Measurements from ENCODE around the gene RND3.
A peak's percentile ranks its signal among the peaks of the same experiment; 100 is the strongest.

RND3 gene

DNA sequence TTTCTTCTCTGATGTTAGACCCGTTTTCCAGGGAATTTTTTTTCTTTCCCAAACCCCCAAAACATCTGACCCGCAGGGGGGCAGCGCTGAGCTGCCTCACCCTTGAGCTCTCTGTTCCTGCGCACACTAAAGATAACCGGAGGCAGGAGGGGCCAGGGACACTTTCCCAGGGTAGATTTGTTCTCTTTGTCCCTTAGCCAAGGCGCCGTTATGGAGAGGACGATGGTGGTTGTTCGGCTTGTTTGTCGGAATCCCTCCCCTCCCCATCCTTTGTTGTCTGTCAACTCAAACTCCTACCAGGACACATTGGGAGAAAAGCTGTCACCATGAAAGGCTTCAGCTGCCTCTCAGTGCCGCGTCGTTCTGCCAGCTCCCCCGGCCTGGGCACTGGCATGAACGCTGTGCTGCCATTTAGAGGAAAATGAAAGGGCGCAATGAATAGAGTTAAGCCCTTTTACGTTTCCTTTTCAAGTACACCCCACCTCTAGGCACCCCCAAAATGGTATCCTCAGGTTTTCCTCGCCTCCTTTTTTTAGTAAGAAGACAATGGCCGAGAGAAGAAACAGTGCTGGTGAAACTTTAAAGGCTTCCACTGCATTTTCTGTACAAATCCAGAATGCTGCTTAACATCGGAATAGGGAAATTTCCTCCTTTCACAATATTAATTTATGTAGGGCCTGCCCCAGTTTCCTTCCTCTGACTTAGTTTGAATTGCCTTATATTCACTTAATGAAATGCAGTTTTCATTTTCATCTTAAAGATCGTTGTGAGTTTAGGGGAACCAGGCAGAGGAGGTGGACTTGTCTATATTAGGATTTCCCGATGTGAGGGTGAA lies 62.1 kb downstream of the RND3 start:
- Histone ChIP-seq H3K9ac (ENCODE audit: low read length) (no peak overlapping the region), H3K4me3 (ENCODE audit: low read depth, low read length) (no peak overlapping the region), H3K4me1 (ENCODE audit: control insufficient read depth in 1 of 2, insufficient read depth in 2 of 2, low read length in 2 of 2) (no peaks in the 10 kb centered on the region), H4K12ac (ENCODE audit: low read depth, low read length) (no peak overlapping the region), H2BK120ac (ENCODE audit: insufficient read depth, low read length, poor library complexity) (no peak overlapping the region), H3K79me1 (ENCODE audit: low read length) (no peaks in the 10 kb centered on the region), H4K91ac (ENCODE audit: low read depth, low read length) (no peak overlapping the region), H3K27me3 (ENCODE audit: insufficient read depth, low read length) (no peaks in the 10 kb centered on the region), H3K9me3 (ENCODE audit: insufficient read depth, low read depth, low read length) (no peaks in the 10 kb centered on the region), H3K79me2 (ENCODE audit: control insufficient read depth, insufficient read depth, low read length, poor library complexity) (no peaks in the 10 kb centered on the region), H3K23ac (ENCODE audit: low read length) (no peak overlapping the region), H4K8ac (ENCODE audit: low read depth, low read length) (no peak overlapping the region), H3K4me2 (ENCODE audit: low read length) (no peak overlapping the region), H3K14ac (ENCODE audit: low read length) (no peak overlapping the region), H3K27ac (ENCODE audit: low read depth, low read length) (no peak overlapping the region), H2AFZ (ENCODE audit: insufficient read depth, low read length, poor library complexity) (no peak overlapping the region), H3K36me3 (ENCODE audit: control insufficient read depth in 1 of 2, insufficient read depth in 2 of 2, low read length in 2 of 2) (no peaks in the 10 kb centered on the region), H2BK12ac (ENCODE audit: low read length) (no peak overlapping the region), H3K18ac (ENCODE audit: low read length) (no peak overlapping the region), H3K4ac (ENCODE audit: low read depth, low read length) (no peak overlapping the region), H2BK5ac (ENCODE audit: low read depth, low read length, poor library complexity) (no peak overlapping the region), H2AK5ac (ENCODE audit: low read length) (no peak overlapping the region)
- DNase-seq: peak in 1 of 2 donors; percentile 8
- WGBS (ENCODE audit: extremely low coverage, insufficient coverage, insufficient read length): no CpG with 5 or more reads among the region's 22 CpGs

DNA sequence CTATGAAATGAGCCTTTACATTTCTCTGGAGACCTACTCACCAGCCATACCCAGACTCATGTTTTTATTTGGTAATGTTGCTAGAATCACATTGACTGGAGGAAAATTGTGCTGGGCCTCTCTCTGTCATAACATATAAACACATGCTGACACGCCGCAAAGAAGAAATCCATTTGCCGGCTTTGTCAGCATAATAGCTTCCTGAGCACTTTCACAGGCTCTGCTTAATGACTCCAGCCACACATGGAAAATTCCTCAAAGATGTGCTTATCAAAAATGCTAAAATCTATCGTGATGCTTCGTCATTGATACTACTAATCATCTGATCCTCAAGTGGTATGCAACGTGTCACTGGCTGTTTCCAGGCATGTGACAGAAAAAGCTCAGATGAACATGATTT lies 63.1 kb downstream of the RND3 start:
- Histone ChIP-seq H2AFZ (ENCODE audit: insufficient read depth, low read length, poor library complexity) (no peak overlapping the region), H4K12ac (ENCODE audit: low read depth, low read length) (no peak overlapping the region), H2BK120ac (ENCODE audit: insufficient read depth, low read length, poor library complexity) (no peak overlapping the region), H3K79me2 (ENCODE audit: control insufficient read depth, insufficient read depth, low read length, poor library complexity) (no peaks in the 10 kb centered on the region), H3K36me3 (ENCODE audit: control insufficient read depth in 1 of 2, insufficient read depth in 2 of 2, low read length in 2 of 2) (no peaks in the 10 kb centered on the region), H4K91ac (ENCODE audit: low read depth, low read length) (no peak overlapping the region), H3K4me3 (ENCODE audit: low read depth, low read length) (no peak overlapping the region), H3K4me1 (ENCODE audit: control insufficient read depth in 1 of 2, insufficient read depth in 2 of 2, low read length in 2 of 2) (no peaks in the 10 kb centered on the region), H3K9me3 (ENCODE audit: insufficient read depth, low read depth, low read length) (no peaks in the 10 kb centered on the region), H3K18ac (ENCODE audit: low read length) (no peak overlapping the region), H3K9ac (ENCODE audit: low read length) (no peak overlapping the region), H3K14ac (ENCODE audit: low read length) (no peak overlapping the region), H2BK12ac (ENCODE audit: low read length) (no peak overlapping the region), H2AK5ac (ENCODE audit: low read length) (no peak overlapping the region), H3K4me2 (ENCODE audit: low read length) (no peak overlapping the region), H3K27me3 (ENCODE audit: insufficient read depth, low read length) (no peaks in the 10 kb centered on the region), H2BK5ac (ENCODE audit: low read depth, low read length, poor library complexity) (no peak overlapping the region), H4K8ac (ENCODE audit: low read depth, low read length) (no peak overlapping the region), H3K23ac (ENCODE audit: low read length) (no peak overlapping the region), H3K79me1 (ENCODE audit: low read length) (no peaks in the 10 kb centered on the region), H3K27ac (ENCODE audit: low read depth, low read length) (no peak overlapping the region), H3K4ac (ENCODE audit: low read depth, low read length) (no peak overlapping the region)
- no peak for DNase-seq
- no CpG with 5 or more reads among the region's 6 CpGs for WGBS (ENCODE audit: extremely low coverage, insufficient coverage, insufficient read length)

DNA sequence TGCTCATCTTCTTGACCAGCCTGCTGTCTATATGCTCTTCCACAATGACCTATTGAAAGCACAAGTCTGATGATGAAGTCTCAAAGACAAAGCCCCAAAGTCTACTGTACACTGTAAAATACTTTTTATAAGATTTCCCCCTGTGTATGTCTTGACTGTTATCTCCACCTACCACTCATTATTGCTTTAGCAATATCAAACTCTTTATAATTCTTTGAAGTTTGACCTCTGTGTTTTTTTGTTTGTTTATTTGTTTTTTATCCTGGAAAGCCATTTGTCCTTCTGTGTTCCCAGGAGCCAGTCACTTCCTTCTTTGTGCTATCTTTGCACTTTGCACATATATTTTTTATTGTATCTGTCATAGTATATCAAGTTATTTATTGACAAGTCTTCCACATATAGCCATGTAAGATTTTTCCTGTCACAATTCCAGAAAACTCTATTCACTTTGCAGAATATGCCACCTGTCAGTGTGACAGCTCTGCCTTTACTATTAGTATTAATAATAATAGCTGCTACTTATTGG lies 66.3 kb downstream of the RND3 start:
- H3K4ac ChIP-seq (ENCODE audit: low read depth, low read length): no peak overlapping the region
- no peaks in the 10 kb centered on the region for H3K27me3 ChIP-seq (ENCODE audit: insufficient read depth, low read length)
- no peak overlapping the region for H3K23ac ChIP-seq (ENCODE audit: low read length)
- H4K12ac ChIP-seq (ENCODE audit: low read depth, low read length): no peak overlapping the region
- H2AFZ ChIP-seq (ENCODE audit: insufficient read depth, low read length, poor library complexity): no peak overlapping the region
- no peaks in the 10 kb centered on the region for H3K79me1 ChIP-seq (ENCODE audit: low read length)
- no peak overlapping the region for H2AK5ac ChIP-seq (ENCODE audit: low read length)
- H4K8ac ChIP-seq (ENCODE audit: low read depth, low read length): no peak overlapping the region
- no peak overlapping the region for H2BK12ac ChIP-seq (ENCODE audit: low read length)
- no peak overlapping the region for H3K14ac ChIP-seq (ENCODE audit: low read length)
- H3K4me1 ChIP-seq (ENCODE audit: control insufficient read depth in 1 of 2, insufficient read depth in 2 of 2, low read length in 2 of 2): no peaks in the 10 kb centered on the region
- H3K36me3 ChIP-seq (ENCODE audit: control insufficient read depth in 1 of 2, insufficient read depth in 2 of 2, low read length in 2 of 2): no peaks in the 10 kb centered on the region
- no peak overlapping the region for H4K91ac ChIP-seq (ENCODE audit: low read depth, low read length)
- H2BK120ac ChIP-seq (ENCODE audit: insufficient read depth, low read length, poor library complexity): no peak overlapping the region
- no peak overlapping the region for H2BK5ac ChIP-seq (ENCODE audit: low read depth, low read length, poor library complexity)
- H3K4me3 ChIP-seq (ENCODE audit: low read depth, low read length): no peak overlapping the region
- H3K27ac ChIP-seq (ENCODE audit: low read depth, low read length): no peak overlapping the region
- no peak overlapping the region for H3K18ac ChIP-seq (ENCODE audit: low read length)
- H3K4me2 ChIP-seq (ENCODE audit: low read length): no peak overlapping the region
- no peaks in the 10 kb centered on the region for H3K79me2 ChIP-seq (ENCODE audit: control insufficient read depth, insufficient read depth, low read length, poor library complexity)
- no peak for DNase-seq
- H3K9ac ChIP-seq (ENCODE audit: low read length): no peak overlapping the region
- no peaks in the 10 kb centered on the region for H3K9me3 ChIP-seq (ENCODE audit: insufficient read depth, low read depth, low read length)

DNA sequence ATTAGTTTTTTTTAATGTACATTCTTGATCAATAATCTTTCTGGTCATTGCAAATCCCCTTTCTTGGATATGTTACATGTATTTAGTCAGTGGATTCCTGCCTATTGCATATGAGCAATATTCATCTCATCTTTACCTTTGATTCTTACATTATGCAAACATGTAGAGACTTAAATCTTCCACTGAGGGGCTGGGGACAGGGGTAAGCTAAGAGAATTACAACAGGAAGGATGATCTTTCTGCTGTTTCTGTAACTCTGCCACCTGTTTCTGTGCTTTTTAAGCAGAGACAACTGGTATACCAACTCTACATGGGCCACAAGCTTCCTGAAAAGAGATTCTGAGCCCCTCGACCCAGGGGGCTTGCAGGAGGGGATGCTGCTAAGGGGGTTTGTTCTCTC lies 68.6 kb downstream of the RND3 start:
- Histone ChIP-seq H4K8ac (ENCODE audit: low read depth, low read length) (no peak overlapping the region), H3K9ac (ENCODE audit: low read length) (no peak overlapping the region), H3K9me3 (ENCODE audit: insufficient read depth, low read depth, low read length) (no peaks in the 10 kb centered on the region), H3K4me1 (ENCODE audit: control insufficient read depth in 1 of 2, insufficient read depth in 2 of 2, low read length in 2 of 2) (no peaks in the 10 kb centered on the region), H3K23ac (ENCODE audit: low read length) (no peak overlapping the region), H3K4me2 (ENCODE audit: low read length) (no peak overlapping the region), H3K18ac (ENCODE audit: low read length) (no peak overlapping the region), H3K79me2 (ENCODE audit: control insufficient read depth, insufficient read depth, low read length, poor library complexity) (no peaks in the 10 kb centered on the region), H2AFZ (ENCODE audit: insufficient read depth, low read length, poor library complexity) (no peak overlapping the region), H2BK12ac (ENCODE audit: low read length) (no peak overlapping the region), H3K4me3 (ENCODE audit: low read depth, low read length) (no peak overlapping the region), H3K27ac (ENCODE audit: low read depth, low read length) (no peak overlapping the region), H4K91ac (ENCODE audit: low read depth, low read length) (no peak overlapping the region), H2BK120ac (ENCODE audit: insufficient read depth, low read length, poor library complexity) (no peak overlapping the region), H2BK5ac (ENCODE audit: low read depth, low read length, poor library complexity) (no peak overlapping the region), H2AK5ac (ENCODE audit: low read length) (no peak overlapping the region), H4K12ac (ENCODE audit: low read depth, low read length) (no peak overlapping the region), H3K14ac (ENCODE audit: low read length) (no peak overlapping the region), H3K27me3 (ENCODE audit: insufficient read depth, low read length) (no peaks in the 10 kb centered on the region), H3K36me3 (ENCODE audit: control insufficient read depth in 1 of 2, insufficient read depth in 2 of 2, low read length in 2 of 2) (no peaks in the 10 kb centered on the region), H3K4ac (ENCODE audit: low read depth, low read length) (no peak overlapping the region), H3K79me1 (ENCODE audit: low read length) (no peaks in the 10 kb centered on the region)
- no peak for DNase-seq
- WGBS (ENCODE audit: extremely low coverage, insufficient coverage, insufficient read length): no CpG with 5 or more reads among the region's 1 CpG
